Transverse colon (tissue), 4 donors: ENCODE measurements around the gene PDE4B.

Source experiments
- CTCF ChIP-seq, 5 experiments: fragments of 200-600 bp in 3 of 5; fragments of 450-650 bp in 2 of 5; sonication (generic) in 3 of 5; IDR thresholded peaks; 1 replicate in 2 of 5; 2 replicates in 3 of 5; pipeline ENCODE4 v1.5.1; 2016 to 2017; ENCODE audit warnings: antibody characterized with exemption in 5 of 5, inconsistent platforms in 3 of 5, mild to moderate bottlenecking in 2 of 5, moderate library complexity in 1 of 5
- EP300 ChIP-seq: sonication (generic); formaldehyde crosslinking; IDR thresholded peaks from one replicate; pipeline ENCODE4 v1.6.1; 2017; ENCODE audit warnings: antibody characterized with exemption, low read depth
- POLR2A ChIP-seq: fragments of 450-650 bp; IDR thresholded peaks from one replicate; pipeline ENCODE4 v1.6.1; 2016; ENCODE audit warnings: antibody characterized with exemption, mild to moderate bottlenecking, moderate library complexity
- POLR2AphosphoS5 ChIP-seq, 3 donors: sonication (generic); formaldehyde crosslinking; IDR thresholded peaks; one replicate each; pipeline ENCODE4 v1.6.1; 2016; ENCODE audit warnings: antibody characterized with exemption in 3 of 3

GRCh38 chr1:66292305-66292704 is 499.6 kb downstream of the PDE4B start:
- no peak for TF ChIP-seq CTCF (IDR thresholded peaks at IDR 0.05)
- no peak for TF ChIP-seq POLR2A
- no peak for TF ChIP-seq POLR2AphosphoS5 (IDR thresholded peaks at IDR 0.05)
- TF ChIP-seq EP300, result no peak
